Naive B cell (primary cell): ENCODE data around the gene LORICRIN. TPM values are rescaled to one million over a fixed set of nuclear protein-coding genes. Genes with fewer than 3 reads are reported as not detected.
"Not testable (repeated sequence)": the region's sequence is repeated elsewhere in the genome, so short reads cannot be mapped to it uniquely, and the experiment has no call there.

Source experiments
- ATAC-seq, 2 donors: fragments of 150-1000 bp; cut with Tn5 transposase; 2 replicates each; pipeline ENCODE4 v1.10.0; 2021; ENCODE audit warnings: low read depth in 2 of 2, mild to moderate bottlenecking in 2 of 2, moderate library complexity in 2 of 2
- DNase-seq: peaks from one replicate; pipeline ENCODE4 v3.0.0; 2022
- H3K27ac Mint-ChIP-seq, 6 donors: one replicate each; pipeline ENCODE4 v1.8.0; 2020 to 2022; ENCODE audit warnings: mild to moderate bottlenecking in 6 of 6, mixed read lengths in 6 of 6, moderate library complexity in 5 of 6, inconsistent platforms in 2 of 6
- H3K27me3 Mint-ChIP-seq, 3 donors: one replicate each; pipeline ENCODE4 v1.8.0; 2021 to 2022; ENCODE audit warnings: mixed read lengths in 3 of 3, mild to moderate bottlenecking in 1 of 3
- H3K36me3 Mint-ChIP-seq, 2 donors: one replicate each; pipeline ENCODE4 v1.8.0; 2020 to 2022; ENCODE audit warnings: mixed read lengths in 2 of 2, inconsistent platforms in 1 of 2, mild to moderate bottlenecking in 1 of 2
- H3K4me1 Mint-ChIP-seq, 3 donors: one replicate each; pipeline ENCODE4 v1.8.0; 2020 to 2022; ENCODE audit warnings: mixed read lengths in 3 of 3, inconsistent platforms in 1 of 3, mild to moderate bottlenecking in 1 of 3, moderate library complexity in 1 of 3
- H3K4me3 Mint-ChIP-seq, 8 donors: one replicate each; pipeline ENCODE4 v1.8.0; 2020 to 2022; ENCODE audit warnings: mild to moderate bottlenecking in 8 of 8, mixed read lengths in 8 of 8, moderate library complexity in 8 of 8, inconsistent platforms in 2 of 8
- H3K9me3 Mint-ChIP-seq, 7 donors: one replicate each; pipeline ENCODE4 v1.8.0; 2020 to 2022; ENCODE audit warnings: mixed read lengths in 7 of 7, mild to moderate bottlenecking in 5 of 7, inconsistent platforms in 2 of 7, moderate library complexity in 1 of 7
- polyA plus RNA-seq, 6 donors: library from polyadenylated mRNA; unstranded; fragments of 300-500 nt; fragmentation: Illumina TruSeq; gene quantifications; one replicate each; pipeline ENCODE4 v1.2.3, GENCODE V29; 2021; ENCODE audit warnings: low read depth in 6 of 6

Gene LORICRIN, protein sequence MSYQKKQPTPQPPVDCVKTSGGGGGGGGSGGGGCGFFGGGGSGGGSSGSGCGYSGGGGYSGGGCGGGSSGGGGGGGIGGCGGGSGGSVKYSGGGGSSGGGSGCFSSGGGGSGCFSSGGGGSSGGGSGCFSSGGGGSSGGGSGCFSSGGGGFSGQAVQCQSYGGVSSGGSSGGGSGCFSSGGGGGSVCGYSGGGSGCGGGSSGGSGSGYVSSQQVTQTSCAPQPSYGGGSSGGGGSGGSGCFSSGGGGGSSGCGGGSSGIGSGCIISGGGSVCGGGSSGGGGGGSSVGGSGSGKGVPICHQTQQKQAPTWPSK
- polyA plus RNA-seq, result not detected

DNA sequence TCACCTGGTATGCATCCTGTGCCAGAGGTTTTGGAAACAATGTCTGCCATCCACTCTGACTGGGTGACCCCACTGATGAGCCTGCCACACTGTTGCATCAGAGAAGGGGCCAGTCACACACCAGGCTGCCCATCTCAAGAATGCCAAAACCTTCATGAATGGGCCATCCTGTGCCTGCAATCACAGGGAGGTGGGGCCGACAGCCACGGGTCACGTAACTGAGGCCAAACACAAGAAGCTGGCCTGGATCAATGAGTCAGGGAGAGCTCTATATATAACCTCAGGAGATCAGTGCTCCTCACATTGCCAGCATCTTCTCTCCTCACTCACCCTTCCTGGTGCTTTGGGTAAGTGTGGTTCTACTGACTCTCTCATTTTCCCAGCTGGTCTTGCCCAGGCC lies at the start of gene LORICRIN:
LORICRIN (plus strand) TSS at position 301 of the 400 bp plus-strand sequence. CDS start 1,263 bp downstream, outside the sequence.
- DNase-seq (no peak), ATAC-seq (no peak)
- Mint-ChIP-seq H3K27me3 (peaks cover 0 to 59% (median 15%) of the 10 kb centered on the region in 3 donors), H3K4me1 (peaks cover 18 to 31% (median 24%) of the 10 kb centered on the region in 3 donors), H3K4me3 (peak within 1 kb of the TSS; percentile 72 to 95 (median 86)), H3K36me3 (no peaks in the 10 kb centered on the region), H3K9me3 (peaks cover 0 to 3% (median 0%) of the 10 kb centered on the region in 7 donors), H3K27ac (peak within 1 kb of the TSS in 4 of 6 donors; percentile 1 to 66 (median 24))

DNA sequence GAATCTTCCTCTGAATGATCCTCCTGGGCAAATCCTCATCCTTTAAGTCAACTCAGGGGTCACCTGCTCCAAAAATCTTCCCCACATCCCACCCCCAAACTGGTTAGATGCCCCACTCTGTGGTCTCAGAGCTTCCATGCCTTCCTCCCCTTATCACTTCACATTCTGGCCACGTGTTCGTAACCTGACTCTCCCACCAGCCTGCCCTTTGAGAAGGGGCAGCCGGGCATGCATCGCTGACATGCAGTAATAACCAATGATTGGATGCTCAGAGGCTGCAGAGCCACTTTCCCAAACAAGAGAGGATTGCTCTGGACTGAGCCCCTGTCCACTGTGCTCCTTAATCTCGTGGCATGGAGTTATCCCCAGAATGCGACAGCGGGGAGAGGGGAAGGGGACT lies 49.3 kb upstream of the LORICRIN start:
- no peak overlapping the region for H3K27ac Mint-ChIP-seq
- peaks cover 0 to 2% (median 0%) of the 10 kb centered on the region in 7 donors for H3K9me3 Mint-ChIP-seq
- H3K4me3 Mint-ChIP-seq, result no peak overlapping the region
- H3K4me1 Mint-ChIP-seq, result no peaks in the 10 kb centered on the region
- no peak for DNase-seq
- ATAC-seq, result no peak
- peaks cover 32 to 50% (median 34%) of the 10 kb centered on the region in 3 donors for H3K27me3 Mint-ChIP-seq
- no peaks in the 10 kb centered on the region for H3K36me3 Mint-ChIP-seq

GRCh38 chr1:153212201-153212600 lies 47.3 kb upstream of the LORICRIN start:
- no peak for DNase-seq
- no peak overlapping the region for H3K27ac Mint-ChIP-seq
- peaks cover 0 to 2% (median 0%) of the 10 kb centered on the region in 7 donors for H3K9me3 Mint-ChIP-seq
- H3K27me3 Mint-ChIP-seq, result peaks cover 29 to 45% (median 41%) of the 10 kb centered on the region in 3 donors
- no peaks in the 10 kb centered on the region for H3K36me3 Mint-ChIP-seq
- ATAC-seq, result no peak
- no peaks in the 10 kb centered on the region for H3K4me1 Mint-ChIP-seq
- no peak overlapping the region for H3K4me3 Mint-ChIP-seq

GRCh38 chr1:153213519-153213918 lies 46.0 kb upstream of the LORICRIN start:
- Mint-ChIP-seq H3K9me3 (peaks cover 0 to 2% (median 0%) of the 10 kb centered on the region in 7 donors), H3K4me1 (no peaks in the 10 kb centered on the region), H3K27me3 (peaks cover 35 to 53% (median 48%) of the 10 kb centered on the region in 3 donors), H3K4me3 (no peak overlapping the region), H3K36me3 (no peaks in the 10 kb centered on the region), H3K27ac (no peak overlapping the region)
- ATAC-seq, result no peak
- DNase-seq, result no peak

- Mint-ChIP-seq H3K27ac (no peak within 1 kb of the TSS), H3K27me3 (peaks cover 24 to 50% (median 48%) of the 10 kb centered on the region in 3 donors), H3K9me3 (peaks cover 0 to 1% (median 0%) of the 10 kb centered on the region in 7 donors), H3K4me1 (no peaks in the 10 kb centered on the region), H3K4me3 (peak within 1 kb of the TSS in 1 of 8 donors; percentile 31), H3K36me3 (no peaks in the 10 kb centered on the region)
- DNase-seq, result no peak
- ATAC-seq, result no peak
Observed at GRCh38 chr1:153217212-153217611, 42.3 kb upstream of the LORICRIN start, which contains the start of gene PRR9. Gene PRR9 (plus strand): TSS chr1:153217584. CDS start chr1:153218145, 561 bp downstream.

GRCh38 chr1:153217744-153218416 lies 41.6 kb upstream of the LORICRIN start:
- H3K4me1 Mint-ChIP-seq, result peaks cover 0 to 2% (median 0%) of the 10 kb centered on the region in 3 donors
- no peak overlapping the region for H3K27ac Mint-ChIP-seq
- ATAC-seq, result no peak

GRCh38 chr1:153220606-153221303 lies 38.7 kb upstream of the LORICRIN start:
- Mint-ChIP-seq H3K36me3 (no peaks in the 10 kb centered on the region), H3K4me3 (no peak overlapping the region), H3K27ac (peak overlapping the region in 1 of 6 donors; percentile 70), H3K9me3 (peaks cover 0 to 2% (median 0%) of the 10 kb centered on the region in 7 donors), H3K4me1 (peaks cover 3 to 6% (median 4%) of the 10 kb centered on the region in 3 donors), H3K27me3 (peaks cover 20 to 42% (median 36%) of the 10 kb centered on the region in 3 donors)
- no peak for ATAC-seq
- no peak for DNase-seq

More at GRCh38 chr1:153217744-153218416, 41.6 kb upstream of the LORICRIN start:
- Mint-ChIP-seq H3K4me3 (no peak overlapping the region), H3K9me3 (peaks cover 0 to 1% (median 0%) of the 10 kb centered on the region in 7 donors), H3K27me3 (peaks cover 21 to 46% (median 45%) of the 10 kb centered on the region in 3 donors), H3K36me3 (no peaks in the 10 kb centered on the region)
- DNase-seq, result no peak

GRCh38 chr1:153223040-153223891 lies 36.2 kb upstream of the LORICRIN start:
- not testable (repeated sequence) for H3K4me3 Mint-ChIP-seq, H3K9me3 Mint-ChIP-seq, H3K36me3 Mint-ChIP-seq, H3K4me1 Mint-ChIP-seq, H3K27ac Mint-ChIP-seq
- DNase-seq (peak; percentile 20), ATAC-seq (peak in 1 of 2 donors; percentile 44)
- peaks cover 14 to 34% (median 16%) of the 10 kb centered on the region in 3 donors for H3K27me3 Mint-ChIP-seq

- no peak for ATAC-seq
- H3K9me3 Mint-ChIP-seq, result peaks cover 0 to 2% (median 0%) of the 10 kb centered on the region in 7 donors
- H3K4me3 Mint-ChIP-seq, result no peak overlapping the region
- peaks cover 15 to 31% (median 21%) of the 10 kb centered on the region in 3 donors for H3K27me3 Mint-ChIP-seq
- DNase-seq, result no peak
- peaks cover 3 to 11% (median 5%) of the 10 kb centered on the region in 3 donors for H3K4me1 Mint-ChIP-seq
- no peak overlapping the region for H3K27ac Mint-ChIP-seq
- H3K36me3 Mint-ChIP-seq, result no peaks in the 10 kb centered on the region
Observed at GRCh38 chr1:153227810-153228209, 31.7 kb upstream of the LORICRIN start.

- ATAC-seq (no peak), DNase-seq (no peak)
- H3K4me3 Mint-ChIP-seq, result no peak overlapping the region
- peaks cover 0 to 2% (median 0%) of the 10 kb centered on the region in 7 donors for H3K9me3 Mint-ChIP-seq
- peaks cover 0 to 8% (median 3%) of the 10 kb centered on the region in 3 donors for H3K4me1 Mint-ChIP-seq
- H3K27ac Mint-ChIP-seq, result no peak overlapping the region
- no peaks in the 10 kb centered on the region for H3K36me3 Mint-ChIP-seq
- H3K27me3 Mint-ChIP-seq, result peaks cover 10 to 24% (median 14%) of the 10 kb centered on the region in 3 donors
Observed at GRCh38 chr1:153228491-153228890, 31.0 kb upstream of the LORICRIN start.

DNA sequence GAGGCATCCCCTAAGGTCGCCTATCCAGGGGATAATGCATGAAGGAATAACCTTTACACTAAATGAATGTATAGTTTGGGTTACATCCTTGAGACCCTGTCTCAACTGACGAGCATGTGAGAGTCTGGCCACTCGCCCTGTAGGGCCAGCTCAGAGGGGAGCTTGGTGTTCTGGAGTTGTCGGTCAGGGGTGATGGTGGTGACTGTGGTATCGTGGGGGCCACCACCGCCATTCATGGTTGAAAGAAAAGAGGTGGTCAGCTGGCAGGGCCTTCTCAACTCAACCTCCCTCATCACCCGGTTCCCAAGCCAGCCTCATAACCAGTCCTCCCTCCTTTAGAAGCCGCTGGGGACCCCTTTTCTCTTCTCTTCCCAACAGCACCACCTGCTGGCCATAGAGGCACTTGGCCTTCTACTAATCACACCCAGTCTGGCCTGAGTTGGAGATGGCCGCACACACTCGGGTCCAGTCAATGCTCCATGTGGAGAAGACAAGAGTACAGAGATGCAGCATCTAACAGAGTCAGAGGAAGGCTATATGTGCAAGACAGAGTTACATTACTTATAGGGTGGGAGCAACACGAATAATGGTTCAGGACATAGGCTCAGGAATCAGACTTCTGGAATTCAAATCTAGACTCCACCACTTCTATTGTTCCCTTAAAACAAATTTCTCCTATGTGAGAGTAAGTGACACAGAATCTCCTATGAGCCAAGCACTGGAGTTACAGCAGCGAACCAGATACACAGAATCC lies 30.2 kb upstream of the LORICRIN start:
- H3K4me1 Mint-ChIP-seq, H3K36me3 Mint-ChIP-seq, ATAC-seq, H3K9me3 Mint-ChIP-seq, DNase-seq: not testable (repeated sequence)
- peak overlapping the region in 1 of 6 donors; percentile 8 for H3K27ac Mint-ChIP-seq
- peaks cover 9 to 19% (median 10%) of the 10 kb centered on the region in 3 donors for H3K27me3 Mint-ChIP-seq
- peak overlapping the region in 1 of 8 donors; percentile 69 for H3K4me3 Mint-ChIP-seq

DNA sequence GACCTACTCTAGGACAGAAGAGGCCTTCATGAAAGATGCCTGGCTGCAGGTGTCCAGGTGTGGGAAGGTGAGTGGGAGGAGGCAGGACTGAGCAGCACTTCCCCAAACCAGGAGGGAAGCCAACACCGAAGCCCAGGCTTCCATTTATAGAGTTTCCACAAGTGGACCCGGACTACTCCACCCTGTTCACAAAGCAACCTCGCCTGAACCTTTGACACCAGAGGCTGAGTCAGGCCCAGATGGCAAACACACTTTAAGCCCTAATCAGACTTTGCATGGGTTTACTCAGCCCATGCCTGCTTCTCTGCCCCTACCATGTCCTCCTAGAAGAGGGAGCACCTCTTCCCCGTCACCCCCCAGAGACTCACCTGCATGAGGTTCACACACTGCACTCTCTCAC lies 28.1 kb upstream of the LORICRIN start:
- Mint-ChIP-seq H3K4me1 (peaks cover 0 to 8% (median 3%) of the 10 kb centered on the region in 3 donors), H3K4me3 (no peak overlapping the region), H3K9me3 (no peaks in the 10 kb centered on the region), H3K27ac (no peak overlapping the region), H3K27me3 (peaks cover 9 to 19% (median 11%) of the 10 kb centered on the region in 3 donors), H3K36me3 (no peaks in the 10 kb centered on the region)
- no peak for DNase-seq
- no peak for ATAC-seq
